ENCODE measurements around the gene LRMDA. TPM values are rescaled to one million over a fixed set of nuclear protein-coding genes. Genes with fewer than 3 reads are reported as not detected.

LRMDA gene
- total RNA-seq, 4 donors from 2014 or later = 1.4 to 23.1 (median 3.6) TPM

DNA sequence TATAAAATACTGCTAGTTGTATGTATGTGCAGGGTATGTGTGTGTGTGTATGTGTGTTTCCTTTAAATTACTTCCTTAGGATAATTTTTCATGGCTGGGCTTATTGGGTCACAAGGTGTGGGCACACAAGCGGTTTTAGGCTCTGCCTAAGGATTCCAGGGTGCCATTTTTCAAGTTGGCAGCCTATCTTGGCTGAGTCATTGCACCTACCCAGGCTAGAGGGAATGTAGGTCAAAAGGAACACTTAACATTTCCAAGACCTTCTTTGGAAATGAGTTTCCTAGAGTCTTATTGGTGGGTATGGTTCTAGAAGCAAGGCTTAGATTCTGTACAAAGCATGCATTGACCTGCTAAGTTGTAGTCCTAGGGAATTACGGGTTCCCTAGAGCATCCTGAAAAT is 642.1 kb downstream of the LRMDA start:
- H3K4me1 ChIP-seq = no peaks in the 10 kb centered on the region
- DNase-seq = no peak
- H3K4me3 ChIP-seq = no peak overlapping the region
- H3K27me3 ChIP-seq = no peaks in the 10 kb centered on the region
- H3K27ac ChIP-seq = no peak overlapping the region
- no peaks in the 10 kb centered on the region for H3K36me3 ChIP-seq
- no peaks in the 10 kb centered on the region for H3K9me3 ChIP-seq
- no peak for TF ChIP-seq POLR2A (IDR thresholded peaks at IDR 0.05)
- TF ChIP-seq, protein P1, sequence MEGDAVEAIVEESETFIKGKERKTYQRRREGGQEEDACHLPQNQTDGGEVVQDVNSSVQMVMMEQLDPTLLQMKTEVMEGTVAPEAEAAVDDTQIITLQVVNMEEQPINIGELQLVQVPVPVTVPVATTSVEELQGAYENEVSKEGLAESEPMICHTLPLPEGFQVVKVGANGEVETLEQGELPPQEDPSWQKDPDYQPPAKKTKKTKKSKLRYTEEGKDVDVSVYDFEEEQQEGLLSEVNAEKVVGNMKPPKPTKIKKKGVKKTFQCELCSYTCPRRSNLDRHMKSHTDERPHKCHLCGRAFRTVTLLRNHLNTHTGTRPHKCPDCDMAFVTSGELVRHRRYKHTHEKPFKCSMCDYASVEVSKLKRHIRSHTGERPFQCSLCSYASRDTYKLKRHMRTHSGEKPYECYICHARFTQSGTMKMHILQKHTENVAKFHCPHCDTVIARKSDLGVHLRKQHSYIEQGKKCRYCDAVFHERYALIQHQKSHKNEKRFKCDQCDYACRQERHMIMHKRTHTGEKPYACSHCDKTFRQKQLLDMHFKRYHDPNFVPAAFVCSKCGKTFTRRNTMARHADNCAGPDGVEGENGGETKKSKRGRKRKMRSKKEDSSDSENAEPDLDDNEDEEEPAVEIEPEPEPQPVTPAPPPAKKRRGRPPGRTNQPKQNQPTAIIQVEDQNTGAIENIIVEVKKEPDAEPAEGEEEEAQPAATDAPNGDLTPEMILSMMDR (IDR thresholded peaks at IDR 0.05) = no peak

DNA sequence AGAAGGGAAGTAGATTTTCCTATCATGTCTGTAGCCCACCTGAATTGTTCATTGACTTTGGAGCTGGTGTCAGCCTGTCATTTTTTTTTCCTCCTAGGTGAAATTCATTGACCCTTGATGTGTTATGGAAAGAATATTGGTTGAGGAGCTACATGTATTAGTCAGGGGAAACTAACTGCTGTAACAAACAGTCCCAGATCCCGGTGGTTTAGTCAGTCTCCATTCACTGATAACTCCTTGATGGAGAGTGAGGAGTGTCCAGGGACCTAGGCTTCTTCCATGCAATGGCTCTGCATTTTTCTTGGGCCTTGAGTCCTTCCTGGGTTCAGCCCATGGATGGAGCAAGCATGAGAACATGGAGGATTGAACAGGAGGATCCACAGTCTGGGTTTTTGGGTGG is 643.2 kb downstream of the LRMDA start:
- H3K4me1 ChIP-seq = no peaks in the 10 kb centered on the region
- TF ChIP-seq POLR2A (IDR thresholded peaks at IDR 0.05) = no peak
- TF ChIP-seq, protein P1 (IDR thresholded peaks at IDR 0.05) = no peak
- H3K27ac ChIP-seq = no peak overlapping the region
- no peaks in the 10 kb centered on the region for H3K27me3 ChIP-seq
- DNase-seq = no peak
- H3K9me3 ChIP-seq = no peaks in the 10 kb centered on the region
- H3K4me3 ChIP-seq = no peak overlapping the region
- no peaks in the 10 kb centered on the region for H3K36me3 ChIP-seq

- peaks cover 0 to 5% (median 0%) of the 10 kb centered on the region in 4 donors for H3K4me1 ChIP-seq
- TF ChIP-seq, protein P1 (IDR thresholded peaks at IDR 0.05) = no peak
- no peak for TF ChIP-seq POLR2A (IDR thresholded peaks at IDR 0.05)
Observed at GRCh38 chr10:76080451-76080850, 649.0 kb downstream of the LRMDA start.

DNA sequence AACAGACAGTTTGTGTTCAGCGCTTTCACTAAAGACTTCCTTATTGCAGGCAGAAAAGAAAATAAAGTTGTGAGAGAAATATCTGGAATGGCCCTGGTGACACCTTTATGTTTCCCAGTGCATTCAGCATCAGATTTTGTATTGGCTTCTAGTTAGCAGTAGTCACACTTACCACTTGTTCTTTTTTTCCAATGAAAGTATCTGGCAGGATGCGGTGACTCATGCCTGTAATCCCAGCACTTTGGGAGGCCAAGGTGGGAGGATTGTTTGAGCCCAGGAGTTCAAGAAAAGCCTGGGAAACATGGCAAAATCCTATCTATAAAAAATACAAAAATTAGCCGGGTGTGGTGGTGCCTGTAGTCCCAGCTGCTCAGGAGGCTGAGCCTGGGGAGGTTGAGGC is 649.6 kb downstream of the LRMDA start:
- Histone ChIP-seq H3K36me3 (no peaks in the 10 kb centered on the region), H3K4me1 (peaks cover 0 to 8% (median 0%) of the 10 kb centered on the region in 4 donors), H3K27me3 (no peaks in the 10 kb centered on the region), H3K9me3 (no peaks in the 10 kb centered on the region), H3K27ac (peak overlapping the region in 1 of 4 donors; percentile 25), H3K4me3 (no peak overlapping the region)
- TF ChIP-seq, protein P1 (IDR thresholded peaks at IDR 0.05) = no peak
- TF ChIP-seq POLR2A (IDR thresholded peaks at IDR 0.05) = no peak
- DNase-seq = no peak

More at GRCh38 chr10:76080451-76080850, 649.0 kb downstream of the LRMDA start:
- Histone ChIP-seq H3K27me3 (no peaks in the 10 kb centered on the region), H3K4me3 (no peak overlapping the region), H3K27ac (peak overlapping the region in 1 of 4 donors; percentile 25), H3K9me3 (no peaks in the 10 kb centered on the region), H3K36me3 (no peaks in the 10 kb centered on the region)
- DNase-seq = no peak

GRCh38 chr10:76082232-76082631 is 650.8 kb downstream of the LRMDA start:
- H3K27ac ChIP-seq = peak overlapping the region in 2 of 4 donors; percentile 49 to 77
- peaks cover 0 to 21% (median 0%) of the 10 kb centered on the region in 4 donors for H3K4me1 ChIP-seq
- TF ChIP-seq, protein P1 (IDR thresholded peaks at IDR 0.05) = no peak
- no peak for TF ChIP-seq POLR2A (IDR thresholded peaks at IDR 0.05)

GRCh38 chr10:76082956-76083355 is 651.5 kb downstream of the LRMDA start:
- peak in 1 of 3 donors; percentile 51 for DNase-seq
- Histone ChIP-seq H3K4me1 (peaks cover 0 to 24% (median 0%) of the 10 kb centered on the region in 4 donors), H3K27ac (peak overlapping the region in 2 of 4 donors; percentile 49 to 77), H3K27me3 (no peaks in the 10 kb centered on the region), H3K36me3 (no peaks in the 10 kb centered on the region), H3K9me3 (no peaks in the 10 kb centered on the region), H3K4me3 (no peak overlapping the region)
- no peak for TF ChIP-seq POLR2A (IDR thresholded peaks at IDR 0.05)
- TF ChIP-seq, protein P1 (IDR thresholded peaks at IDR 0.05) = no peak

More at GRCh38 chr10:76082232-76082631, 650.8 kb downstream of the LRMDA start:
- peak in 1 of 3 donors; percentile 71 for DNase-seq
- H3K4me3 ChIP-seq = no peak overlapping the region
- H3K9me3 ChIP-seq = no peaks in the 10 kb centered on the region
- no peaks in the 10 kb centered on the region for H3K36me3 ChIP-seq
- H3K27me3 ChIP-seq = no peaks in the 10 kb centered on the region
